ENCODE results near the gene SFMBT2.

SFMBT2 gene

GRCh38 chr10:7170626-7171322, 240.1 kb downstream of the SFMBT2 start:
- DNase-seq, result no peak

- DNase-seq, result no peak
Measured at GRCh38 chr10:7168414-7168813, 242.4 kb downstream of the SFMBT2 start.

GRCh38 chr10:7165500-7166177, 245.2 kb downstream of the SFMBT2 start:
- no peak for DNase-seq

- DNase-seq, result no peak
Measured at GRCh38 chr10:7164955-7165354, 245.9 kb downstream of the SFMBT2 start.

GRCh38 chr10:7162331-7162730, 248.5 kb downstream of the SFMBT2 start:
- DNase-seq, result no peak

GRCh38 chr10:7161484-7162250, 249.2 kb downstream of the SFMBT2 start:
- no peak for DNase-seq

GRCh38 chr10:7159928-7160327, 250.9 kb downstream of the SFMBT2 start:
- no peak for DNase-seq

- no peak for DNase-seq
Measured at GRCh38 chr10:7159517-7159916, 251.3 kb downstream of the SFMBT2 start.

GRCh38 chr10:7157091-7157490, 253.7 kb downstream of the SFMBT2 start:
- DNase-seq, result no peak

- no peak for DNase-seq
Measured at GRCh38 chr10:7153750-7154149, 257.1 kb downstream of the SFMBT2 start.

GRCh38 chr10:7152982-7153381, 257.9 kb downstream of the SFMBT2 start:
- no peak for DNase-seq

GRCh38 chr10:7152341-7152740, 258.5 kb downstream of the SFMBT2 start:
- DNase-seq, result no peak

GRCh38 chr10:7151538-7151937, 259.3 kb downstream of the SFMBT2 start:
- DNase-seq, result no peak

GRCh38 chr10:7150349-7150748, 260.5 kb downstream of the SFMBT2 start:
- no peak for DNase-seq

GRCh38 chr10:7146189-7146588, 264.6 kb downstream of the SFMBT2 start:
- DNase-seq, result no peak

- no peak for DNase-seq
Measured at GRCh38 chr10:7136016-7136415, 274.8 kb downstream of the SFMBT2 start.

- no peak for DNase-seq
Measured at GRCh38 chr10:7135188-7135587, 275.6 kb downstream of the SFMBT2 start.

GRCh38 chr10:7134448-7134847, 276.4 kb downstream of the SFMBT2 start:
- DNase-seq, result no peak

GRCh38 chr10:7133958-7134357, 276.9 kb downstream of the SFMBT2 start:
- no peak for DNase-seq

- no peak for DNase-seq
Measured at GRCh38 chr10:7133278-7133677, 277.6 kb downstream of the SFMBT2 start.

- DNase-seq, result no peak
Measured at GRCh38 chr10:7130191-7130911, 280.5 kb downstream of the SFMBT2 start.

- DNase-seq, result no peak
Measured at GRCh38 chr10:7123774-7124173, 287.1 kb downstream of the SFMBT2 start.

- DNase-seq, result no peak
Measured at GRCh38 chr10:7122561-7122960, 288.3 kb downstream of the SFMBT2 start.
